H9 (cell line): ENCODE measurements around the gene RNF149. TPM values are rescaled to one million over a fixed set of nuclear protein-coding genes. Genes with fewer than 3 reads are reported as not detected.

Source experiments
- DNase-seq: peaks from one replicate; pipeline ENCODE4 v3.0.0-alpha.2; 2017
- H2AFZ ChIP-seq: one replicate; pipeline ENCODE4 v1.6.1; 2013; ENCODE audit warnings: mild to moderate bottlenecking, low read length, control low read depth, moderate library complexity
- H2AK5ac ChIP-seq: 2 replicates; pipeline ENCODE4 v1.6.1; 2013; ENCODE audit warnings: low read length, control low read depth, mixed read lengths; ENCODE audit not compliant: insufficient read length
- H2BK120ac ChIP-seq: one replicate; pipeline ENCODE4 v1.6.1; 2013; ENCODE audit warnings: low read depth, mild to moderate bottlenecking, low read length, control low read depth, inconsistent platforms; ENCODE audit not compliant: poor library complexity, severe bottlenecking
- H2BK12ac ChIP-seq: 2 replicates; pipeline ENCODE4 v1.6.1; 2013; ENCODE audit warnings: low read length, control low read depth, mixed read lengths, low read depth; ENCODE audit not compliant: insufficient read length
- H2BK15ac ChIP-seq: 2 replicates; pipeline ENCODE4 v1.6.1; 2013; ENCODE audit warnings: low read depth, low read length, control low read depth
- H2BK20ac ChIP-seq: one replicate; pipeline ENCODE4 v1.6.1; 2013; ENCODE audit warnings: low read depth, mild to moderate bottlenecking, low read length, control low read depth, inconsistent platforms; ENCODE audit not compliant: poor library complexity, severe bottlenecking
- H2BK5ac ChIP-seq: 2 replicates; pipeline ENCODE4 v1.6.1; 2013; ENCODE audit warnings: low read length, control low read depth, mixed read lengths; ENCODE audit not compliant: insufficient read length
- H3K14ac ChIP-seq: 2 replicates; pipeline ENCODE4 v1.6.1; 2013; ENCODE audit warnings: low read length, control low read depth; ENCODE audit not compliant: insufficient read depth
- H3K18ac ChIP-seq: 2 replicates; pipeline ENCODE4 v1.6.1; 2013; ENCODE audit warnings: low read depth, mild to moderate bottlenecking, mixed read lengths, low read length, control low read depth; ENCODE audit not compliant: insufficient read length
- H3K23ac ChIP-seq: 2 replicates; pipeline ENCODE4 v1.6.1; 2013; ENCODE audit warnings: low read length, control low read depth, mixed read lengths, low read depth; ENCODE audit not compliant: insufficient read length
- H3K23me2 ChIP-seq: 2 replicates; pipeline ENCODE4 v1.6.1; 2013; ENCODE audit warnings: low read depth, mild to moderate bottlenecking, mixed read lengths, low read length, control low read depth; ENCODE audit not compliant: insufficient read length, poor library complexity, severe bottlenecking
- H3K27ac ChIP-seq: 2 replicates; pipeline ENCODE4 v1.5.1; 2013; ENCODE audit warnings: low read length, control low read depth, mixed read lengths, low read depth; ENCODE audit not compliant: insufficient read length
- H3K27me3 ChIP-seq: 2 replicates; pipeline ENCODE4 v1.6.1; 2013; ENCODE audit warnings: low read length, control low read depth, inconsistent platforms; ENCODE audit not compliant: insufficient read depth
- H3K4ac ChIP-seq: 2 replicates; pipeline ENCODE4 v1.6.1; 2013; ENCODE audit warnings: low read depth, mild to moderate bottlenecking, control low read depth, inconsistent platforms, low read length, moderate library complexity
- H3K4me1 ChIP-seq: 2 replicates; pipeline ENCODE4 v1.6.1; 2013; ENCODE audit warnings: low read length, control low read depth, inconsistent platforms; ENCODE audit not compliant: insufficient read depth
- H3K4me2 ChIP-seq: 2 replicates; pipeline ENCODE4 v1.6.1; 2013; ENCODE audit warnings: low read length, control low read depth, mixed read lengths; ENCODE audit not compliant: insufficient read length, insufficient read depth
- H3K56ac ChIP-seq: 2 replicates; pipeline ENCODE4 v1.6.1; 2013; ENCODE audit warnings: low read depth, mild to moderate bottlenecking, mixed read lengths, low read length, control low read depth; ENCODE audit not compliant: insufficient read length
- H3K79me1 ChIP-seq: 2 replicates; pipeline ENCODE4 v1.6.1; 2013; ENCODE audit warnings: low read depth, mild to moderate bottlenecking, moderate library complexity, low read length, control low read depth, inconsistent platforms; ENCODE audit not compliant: insufficient read depth, poor library complexity, severe bottlenecking
- H3K79me2 ChIP-seq: 2 replicates; pipeline ENCODE4 v1.6.1; 2013; ENCODE audit warnings: low read length, control low read depth, inconsistent platforms; ENCODE audit not compliant: insufficient read depth
- H3K9ac ChIP-seq: 2 replicates; pipeline ENCODE4 v1.6.1; 2013; ENCODE audit warnings: low read length, control low read depth, mixed read lengths; ENCODE audit not compliant: insufficient read length; ENCODE audit errors: extremely low read depth
- H3K9me3 ChIP-seq: one replicate; pipeline ENCODE4 v1.6.1; 2013; ENCODE audit warnings: low read depth, low read length, inconsistent platforms; ENCODE audit not compliant: control insufficient read depth
- H3T11ph ChIP-seq: one replicate; pipeline ENCODE4 v1.6.1; 2013; ENCODE audit warnings: mild to moderate bottlenecking, low read length, control low read depth, inconsistent platforms
- H4K20me1 ChIP-seq: one replicate; pipeline ENCODE4 v1.6.1; 2013; ENCODE audit not compliant: control insufficient read depth, insufficient read length, insufficient read depth
- H4K5ac ChIP-seq: 2 replicates; pipeline ENCODE4 v1.6.1; 2013; ENCODE audit warnings: low read depth, mild to moderate bottlenecking, mixed read lengths, low read length, control low read depth; ENCODE audit not compliant: insufficient read length
- H4K8ac ChIP-seq: replicated peaks from 2 replicates; pipeline ENCODE4 v1.6.1; 2013; ENCODE audit warnings: low read length, control low read depth, mixed read lengths, low read depth; ENCODE audit not compliant: insufficient read length
- H4K91ac ChIP-seq: 2 replicates; pipeline ENCODE4 v1.6.1; 2013; ENCODE audit warnings: low read depth, mild to moderate bottlenecking, moderate library complexity, mixed read lengths, low read length, control low read depth; ENCODE audit not compliant: insufficient read length
- H3K27ac Mint-ChIP-seq, 3 experiments: 2 replicates in 2 of 3; 3 replicates in 1 of 3; pipeline ENCODE4 v1.8.0; 2020 to 2021; ENCODE audit warnings: mixed read lengths in 3 of 3, mild to moderate bottlenecking in 1 of 3, moderate library complexity in 1 of 3
- H3K27me3 Mint-ChIP-seq: 2 replicates; pipeline ENCODE4 v1.8.0; 2021; ENCODE audit warnings: low read depth, mild to moderate bottlenecking, moderate library complexity, mixed read lengths
- H3K36me3 Mint-ChIP-seq, 3 experiments: 2 replicates in 2 of 3; 3 replicates in 1 of 3; pipeline ENCODE4 v1.8.0; 2020 to 2021; ENCODE audit warnings: low read depth in 3 of 3, mixed read lengths in 3 of 3; ENCODE audit not compliant: insufficient read depth in 1 of 3
- H3K4me1 Mint-ChIP-seq, 2 experiments: 2 replicates each; pipeline ENCODE4 v1.8.0; 2020; ENCODE audit warnings: mixed read lengths in 2 of 2
- H3K4me3 Mint-ChIP-seq, 2 experiments: 2 replicates in 1 of 2; 3 replicates in 1 of 2; pipeline ENCODE4 v1.8.0; 2020 to 2021; ENCODE audit warnings: mild to moderate bottlenecking in 2 of 2, mixed read lengths in 2 of 2, moderate library complexity in 1 of 2
- H3K9me3 Mint-ChIP-seq, 2 experiments: 2 replicates in 1 of 2; 3 replicates in 1 of 2; pipeline ENCODE4 v1.8.0; 2020; ENCODE audit warnings: mild to moderate bottlenecking in 2 of 2, mixed read lengths in 2 of 2, moderate library complexity in 1 of 2
- WGBS: extraction: QIAGEN DNeasy Blood & Tissue Kit; methylation state at CpG from one replicate; pipeline ENCODE4 v1.1.7; 2013; ENCODE audit warnings: missing lambda C conversion rate, low lambda C conversion rate, mixed read lengths; ENCODE audit not compliant: insufficient read length; ENCODE audit errors: extremely low coverage; 5-methylcytosine and 5-hydroxymethylcytosine counted together
- total RNA-seq: library from RNA; stranded (reverse); gene quantifications from 2 replicates; pipeline ENCODE4 v1.2.1, GENCODE V29; 2021
- TF ChIP-seq, protein P1 (sequence below): fragments of 200-600 bp; sonication (generic); conservative IDR thresholded peaks from 3 replicates; pipeline ENCODE4 v1.8.0; 2021; ENCODE audit warnings: antibody characterized with exemption, mild to moderate bottlenecking

Gene RNF149
- total RNA-seq, 1 experiment from 2014 or later, result 18.0 TPM

GRCh38 chr2:101294861-101295260 is 13.6 kb downstream of the RNF149 start:
- Histone ChIP-seq H3K9me3 (no peaks in the 10 kb centered on the region), H3K79me2 (peaks cover 3% of the 10 kb centered on the region; the same call in 1 of the 2 replicates), H4K5ac (no peak overlapping the region), H3K4me1 (no peaks in the 10 kb centered on the region), H4K20me1 (no peaks in the 10 kb centered on the region), H3K14ac (no peak overlapping the region), H3K23me2 (no peaks in the 10 kb centered on the region), H3K27ac (no peak overlapping the region), H2BK20ac (no peak overlapping the region), H4K91ac (no peak overlapping the region), H3K56ac (no peak overlapping the region), H2BK15ac (no peak overlapping the region), H3K27me3 (no peaks in the 10 kb centered on the region), H3K4me2 (no peak overlapping the region), H4K8ac (no peak overlapping the region), H2AK5ac (no peak overlapping the region), H3K18ac (no peak overlapping the region), H2AFZ (no peak overlapping the region), H2BK5ac (no peak overlapping the region), H3K9ac (no peak overlapping the region), H3K23ac (no peak overlapping the region), H3K4ac (no peak overlapping the region), H2BK120ac (no peak overlapping the region), H3T11ph (no peak overlapping the region), H2BK12ac (no peak overlapping the region), H3K79me1 (peaks cover 6% of the 10 kb centered on the region)
- no peaks in the 10 kb centered on the region for H3K27me3 Mint-ChIP-seq
- no peaks in the 10 kb centered on the region for H3K9me3 Mint-ChIP-seq
- no CpG with 5 or more reads among the region's 6 CpGs for WGBS
- TF ChIP-seq, protein P1, sequence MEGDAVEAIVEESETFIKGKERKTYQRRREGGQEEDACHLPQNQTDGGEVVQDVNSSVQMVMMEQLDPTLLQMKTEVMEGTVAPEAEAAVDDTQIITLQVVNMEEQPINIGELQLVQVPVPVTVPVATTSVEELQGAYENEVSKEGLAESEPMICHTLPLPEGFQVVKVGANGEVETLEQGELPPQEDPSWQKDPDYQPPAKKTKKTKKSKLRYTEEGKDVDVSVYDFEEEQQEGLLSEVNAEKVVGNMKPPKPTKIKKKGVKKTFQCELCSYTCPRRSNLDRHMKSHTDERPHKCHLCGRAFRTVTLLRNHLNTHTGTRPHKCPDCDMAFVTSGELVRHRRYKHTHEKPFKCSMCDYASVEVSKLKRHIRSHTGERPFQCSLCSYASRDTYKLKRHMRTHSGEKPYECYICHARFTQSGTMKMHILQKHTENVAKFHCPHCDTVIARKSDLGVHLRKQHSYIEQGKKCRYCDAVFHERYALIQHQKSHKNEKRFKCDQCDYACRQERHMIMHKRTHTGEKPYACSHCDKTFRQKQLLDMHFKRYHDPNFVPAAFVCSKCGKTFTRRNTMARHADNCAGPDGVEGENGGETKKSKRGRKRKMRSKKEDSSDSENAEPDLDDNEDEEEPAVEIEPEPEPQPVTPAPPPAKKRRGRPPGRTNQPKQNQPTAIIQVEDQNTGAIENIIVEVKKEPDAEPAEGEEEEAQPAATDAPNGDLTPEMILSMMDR, result no peak
- H3K36me3 Mint-ChIP-seq, result peaks cover 3 to 21% (median 21%) of the 10 kb centered on the region in 3 experiments; a peak in 6 of 7 replicates
- H3K27ac Mint-ChIP-seq, result no peak overlapping the region
- H3K4me1 Mint-ChIP-seq, result peaks cover 1 to 4% of the 10 kb centered on the region in 2 experiments
- H3K4me3 Mint-ChIP-seq, result no peak overlapping the region
- no peak for DNase-seq
